K562 (cell line): Measurements from ENCODE around the gene ST6GAL1. TPM values are rescaled to one million over a fixed set of nuclear protein-coding genes. Genes with fewer than 3 reads are reported as not detected.

Experiments
- ARID1B ChIP-seq: fragments of 450-650 bp; IDR thresholded peaks from 2 replicates; pipeline ENCODE4 v1.6.1; 2016; ENCODE audit warnings: antibody characterized with exemption, mild to moderate bottlenecking, inconsistent platforms
- C11orf30 ChIP-seq: fragments of 450-650 bp; IDR thresholded peaks from 2 replicates; pipeline ENCODE4 v1.6.1; 2016; ENCODE audit warnings: low read depth, mild to moderate bottlenecking
- CCAR2 ChIP-seq: fragments of 200-400 bp; formaldehyde crosslinking; IDR thresholded peaks from 2 replicates; pipeline ENCODE4 v1.6.1; 2017; ENCODE audit warnings: mild to moderate bottlenecking, low read depth, low read length
- CEBPG ChIP-seq, 3 experiments: fragments of 200-800 bp in 1 of 3; sonication (Bioruptor generic) in 1 of 3; sonication (generic) in 1 of 3; formaldehyde crosslinking in 1 of 3; IDR thresholded peaks in 2 of 3; conservative IDR thresholded peaks in 1 of 3; 2 replicates each; pipeline versions ENCODE4 v1.6.1 to v1.8.0; 2016 to 2022; ENCODE audit warnings: missing compliant biosample characterization in 2 of 3, missing genetic modification characterization in 2 of 3, mild to moderate bottlenecking in 1 of 3, missing genetic modification reagents in 1 of 3
- CHCHD3 ChIP-seq: fragments of 250-450 bp; sonication (Bioruptor Pico); IDR thresholded peaks from 2 replicates; pipeline ENCODE4 v2.1.2; 2022; ENCODE audit warnings: mild to moderate bottlenecking
- ELF1 ChIP-seq: fragments of 200-800 bp; sonication (Bioruptor generic); IDR thresholded peaks from 2 replicates; pipeline ENCODE4 v1.6.1; 2016; ENCODE audit warnings: missing genetic modification characterization, missing compliant biosample characterization
- ESRRA ChIP-seq: fragments of 450-650 bp; IDR thresholded peaks from 2 replicates; pipeline ENCODE4 v1.6.1; 2014; ENCODE audit warnings: low read depth, mild to moderate bottlenecking, moderate library complexity, borderline replicate concordance
- ETV6 ChIP-seq, 3 experiments: fragments of 150-350 bp in 1 of 3; sonication (generic) in 1 of 3; formaldehyde crosslinking in 1 of 3; IDR thresholded peaks; 2 replicates each; pipeline versions ENCODE4 v1.6.1 to v1.8.0; 2014 to 2022; ENCODE audit warnings: borderline replicate concordance in 2 of 3, low read depth in 2 of 3, antibody characterized with exemption in 1 of 3, low read length in 1 of 3, mild to moderate bottlenecking in 1 of 3, missing genetic modification reagents in 1 of 3
- EZH2 ChIP-seq: IDR thresholded peaks from 2 replicates; pipeline ENCODE4 v1.6.1; 2012; ENCODE audit warnings: low read depth, mild to moderate bottlenecking, inconsistent platforms, low read length, borderline replicate concordance
- KDM1A ChIP-seq, 2 experiments: fragments of 450-650 bp; IDR thresholded peaks; 2 replicates each; pipeline ENCODE4 v1.6.1; 2016; ENCODE audit warnings: mild to moderate bottlenecking in 2 of 2
- MAFF ChIP-seq: IDR thresholded peaks from 2 replicates; pipeline ENCODE4 v1.6.1; 2012; ENCODE audit warnings: low read length, improper control_type of control experiment
- MTF1 ChIP-seq: fragments of 250-450 bp; sonication (Bioruptor Pico); IDR thresholded peaks from 2 replicates; pipeline ENCODE4 v1.9.0; 2021; ENCODE audit warnings: moderate library complexity, mild to moderate bottlenecking, inconsistent platforms, borderline replicate concordance
- NCOA2 ChIP-seq, 2 experiments: fragments of 450-650 bp; IDR thresholded peaks; 2 replicates each; pipeline ENCODE4 v1.6.1; 2018; ENCODE audit warnings: mild to moderate bottlenecking in 2 of 2, moderate library complexity in 1 of 2; ENCODE audit not compliant: partially characterized antibody in 2 of 2
- NFE2 ChIP-seq: IDR thresholded peaks from 2 replicates; pipeline ENCODE4 v1.6.1; 2014; ENCODE audit warnings: antibody characterized with exemption, low read depth
- PCBP1 ChIP-seq: fragments of 200-400 bp; formaldehyde crosslinking; IDR thresholded peaks from 2 replicates; pipeline ENCODE4 v1.6.1; 2018; ENCODE audit warnings: mild to moderate bottlenecking, low read depth, low read length; ENCODE audit not compliant: poor library complexity, severe bottlenecking
- PHB2 ChIP-seq: fragments of 450-650 bp; IDR thresholded peaks from 2 replicates; pipeline ENCODE4 v1.6.1; 2017; ENCODE audit warnings: low read depth
- RERE ChIP-seq: sonication (generic); formaldehyde crosslinking; IDR thresholded peaks from 2 replicates; pipeline ENCODE4 v1.8.0; 2023; ENCODE audit warnings: missing genetic modification reagents, mild to moderate bottlenecking, borderline replicate concordance
- SOX6 ChIP-seq: fragments of 450-650 bp; IDR thresholded peaks from 2 replicates; pipeline ENCODE4 v1.6.1; 2014; ENCODE audit warnings: mild to moderate bottlenecking
- SP1 ChIP-seq: sonication (generic); formaldehyde crosslinking; IDR thresholded peaks from 2 replicates; pipeline ENCODE4 v1.8.1; 2022; ENCODE audit warnings: mild to moderate bottlenecking, missing genetic modification reagents
- SPI1 ChIP-seq: IDR thresholded peaks from 2 replicates; pipeline ENCODE4 v1.6.1; 2011; ENCODE audit warnings: low read depth, low read length, control low read depth, borderline replicate concordance
- SREBF2 ChIP-seq: sonication (generic); formaldehyde crosslinking; IDR thresholded peaks from 2 replicates; pipeline ENCODE4 v1.4.0; 2020; ENCODE audit warnings: mild to moderate bottlenecking, missing genetic modification reagents
- TGIF2 ChIP-seq: sonication (generic); formaldehyde crosslinking; IDR thresholded peaks from 2 replicates; pipeline ENCODE4 v1.8.1; 2022; ENCODE audit warnings: mild to moderate bottlenecking, missing genetic modification reagents, moderate library complexity
- ZNF140 ChIP-seq: fragments of 250-450 bp; sonication (Bioruptor Pico); IDR thresholded peaks from 2 replicates; pipeline ENCODE4 v1.8.0; 2021; ENCODE audit warnings: moderate library complexity, mild to moderate bottlenecking, inconsistent platforms
- ZNF239 ChIP-seq: fragments of 250-450 bp; sonication (Bioruptor Pico); IDR thresholded peaks from 2 replicates; pipeline ENCODE4 v1.4.0; 2020; ENCODE audit warnings: mild to moderate bottlenecking
- ZNF696 ChIP-seq: fragments of 250-450 bp; sonication (Bioruptor Pico); conservative IDR thresholded peaks from 2 replicates; pipeline ENCODE4 v1.4.0; 2020; ENCODE audit warnings: mild to moderate bottlenecking, moderate library complexity
- ZNF780A ChIP-seq: fragments of 250-450 bp; sonication (Bioruptor Pico); IDR thresholded peaks from 2 replicates; pipeline ENCODE4 v1.5.0; 2021; ENCODE audit warnings: mild to moderate bottlenecking
- polyA plus RNA-seq, 8 experiments: library from polyadenylated mRNA; depleted of rRNA in 4 of 8; stranded (reverse) in 5 of 8; unstranded in 3 of 8; fragments of >200 nt; fragmentation: Nextera tagmentation in 2 of 8; fragmentation: Illumina TruSeq in 1 of 8; extraction: Ambion mirVana in 2 of 8; extraction: Trizol in 1 of 8; gene quantifications; 2 replicates each; pipeline versions ENCODE4 v1.2.1 to v1.2.3, GENCODE V29; 2011 to 2014; ENCODE audit warnings: inconsistent platforms in 1 of 8, missing spikeins in 1 of 8
- total RNA-seq, 7 experiments: library from RNA; depleted of rRNA in 6 of 7; stranded (reverse); fragments of >200 nt in 6 of 7; fragmentation: Illumina TruSeq in 2 of 7; extraction: Trizol in 2 of 7; gene quantifications; 2 replicates each; pipeline versions ENCODE4 v1.2.1 to v1.2.3, GENCODE V29; 2011 to 2021; ENCODE audit warnings: low replicate concordance in 1 of 7

Gene ST6GAL1
- total and polyA plus RNA-seq, 9 of the 15 experiments (the other 6 are each of a cell fraction or from before 2014, with no cell fraction given), result 31.9 to 145 (median 71.0) TPM

GRCh38 chr3:186953011-186953487, 22.7 kb downstream of the ST6GAL1 start (continued):
- TF ChIP-seq MAFF (peak; percentile 43; the same call in 1 of the 2 replicates), MTF1 (CRISPR knock-in tag) (no peak), ELF1 (tag) (no peak), ESRRA (no peak), ZNF239 (CRISPR knock-in tag) (peak; percentile 50), CHCHD3 (CRISPR knock-in tag) (no peak), ZNF140 (CRISPR knock-in tag) (no peak), TGIF2 (CRISPR knock-in tag) (no peak), ZNF696 (CRISPR knock-in tag) (no peak), NFE2 (peak; percentile 83), NCOA2 (IDR thresholded peaks at IDR 0.05; ENCODE audit: partially characterized antibody in 2 of 2) (no peak), SP1 (CRISPR knock-in tag) (no peak), PHB2 (no peak), ARID1B (peak; percentile 21), CCAR2 (no peak), SPI1 (peak; percentile 97), EZH2 (no peak), CEBPG (CRISPR knock-in tag; IDR thresholded peaks at IDR 0.05) (no peak), CEBPG (tag; conservative IDR thresholded peaks at IDR 0.05 in 1 of 2, IDR thresholded peaks at IDR 0.05 in 1 of 2) (no peak), SOX6 (0 out of 2 replicates have a peak, but pooled peaks have one; percentile 18), KDM1A (IDR thresholded peaks at IDR 0.05) (0 out of 4 replicates have a peak, but pooled peaks of 1 of the 2 experiments have one; percentile 21), SREBF2 (CRISPR knock-in tag) (no peak), RERE (CRISPR knock-in tag) (no peak), ZNF780A (CRISPR knock-in tag) (no peak), PCBP1 (no peak), ETV6 (IDR thresholded peaks at IDR 0.05; ENCODE audit: borderline replicate concordance in 1 of 2, low read depth in 2 of 2, low read length in 1 of 2) (peak; percentile 83 to 88; a peak in 3 of 4 replicates), ETV6 (CRISPR knock-in tag; IDR thresholded peaks at IDR 0.05; ENCODE audit: borderline replicate concordance) (no peak), C11orf30 (0 out of 2 replicates have a peak, but pooled peaks have one; percentile 34)
